AML-193 (cell line): ENCODE measurements around the gene EDA.

Source experiments
- DNase-seq, 2 experiments: peaks; one replicate each; lab custom pipeline; 2025; lab: John Stamatoyannopoulos, UW

Gene EDA

GRCh38 chrX:70066646-70067045, 450.7 kb downstream of the EDA start:
- DNase-seq = no peak

- DNase-seq = no peak
Measured at GRCh38 chrX:70079297-70079696, 463.4 kb downstream of the EDA start.

GRCh38 chrX:70079870-70080269, 464.0 kb downstream of the EDA start:
- DNase-seq = no peak

- DNase-seq = no peak
Measured at GRCh38 chrX:70082723-70083122, 466.8 kb downstream of the EDA start.

- DNase-seq = no peak
Measured at GRCh38 chrX:70084592-70085240, 468.8 kb downstream of the EDA start.

GRCh38 chrX:70087857-70088630, 472.1 kb downstream of the EDA start:
- no peak for DNase-seq

GRCh38 chrX:70088751-70089150, 472.8 kb downstream of the EDA start:
- no peak for DNase-seq
